Retinal pigment epithelial cell (primary cell): ENCODE data around the gene KLHL3.

Experiments
- DNase-seq: peaks from one replicate; pipeline ENCODE4 v3.0.0-alpha.2; 2010; ENCODE audit warnings: low read depth
- H3K4me3 ChIP-seq: 2 replicates; pipeline ENCODE4 v1.5.1; 2011; ENCODE audit warnings: mild to moderate bottlenecking, low read length, control low read depth, moderate library complexity
- CTCF ChIP-seq: conservative IDR thresholded peaks from 2 replicates; pipeline ENCODE4 v1.5.1; 2011; ENCODE audit warnings: low read depth, low read length, control low read depth, inconsistent platforms

Gene KLHL3

DNA sequence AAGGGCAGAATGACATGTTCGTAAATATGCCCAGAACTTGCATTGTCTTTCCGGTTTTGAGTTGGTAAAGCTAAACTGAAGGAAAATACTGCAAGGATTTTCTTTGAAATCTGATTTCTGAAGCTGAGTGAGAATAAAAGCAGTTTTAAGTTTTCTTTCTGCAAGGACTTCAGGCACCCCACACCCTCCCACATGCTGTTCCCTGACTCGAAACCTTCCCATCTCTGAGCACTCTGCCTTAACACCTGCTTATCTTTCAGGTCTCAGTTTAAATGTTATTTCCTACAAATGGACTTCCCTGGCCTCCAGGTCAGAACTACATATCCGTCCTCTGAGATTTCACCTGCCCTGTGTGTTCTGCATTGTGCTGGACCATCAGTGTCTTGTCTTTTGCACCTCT is 93.8 kb downstream of the KLHL3 start:
- no peak for TF ChIP-seq CTCF
- DNase-seq, result no peak
- H3K4me3 ChIP-seq, result no peak overlapping the region

DNA sequence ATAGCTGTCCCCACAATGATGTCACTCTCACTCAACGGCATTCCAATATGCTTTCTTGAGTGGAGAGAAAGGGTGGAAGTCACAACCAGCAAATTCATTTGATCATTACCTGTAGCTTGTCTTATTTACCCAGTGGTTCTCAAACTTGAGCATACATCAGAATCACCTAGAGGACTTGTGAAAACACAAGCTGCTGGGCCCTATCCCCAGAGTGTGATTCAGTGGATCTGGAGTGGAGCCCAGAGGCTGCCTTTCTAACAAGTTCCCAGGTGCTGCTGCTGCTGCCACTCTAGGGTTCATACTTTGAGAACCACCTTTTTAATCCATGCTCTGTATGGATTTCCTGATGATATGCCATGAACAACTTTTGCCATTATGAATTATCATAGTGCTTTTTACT is 94.7 kb downstream of the KLHL3 start:
- TF ChIP-seq CTCF, result no peak
- H3K4me3 ChIP-seq, result no peak overlapping the region
- no peak for DNase-seq

- no peak for TF ChIP-seq CTCF
- no peak for DNase-seq
- no peak overlapping the region for H3K4me3 ChIP-seq
Observed at GRCh38 chr5:137639645-137640044, 96.2 kb downstream of the KLHL3 start.

DNA sequence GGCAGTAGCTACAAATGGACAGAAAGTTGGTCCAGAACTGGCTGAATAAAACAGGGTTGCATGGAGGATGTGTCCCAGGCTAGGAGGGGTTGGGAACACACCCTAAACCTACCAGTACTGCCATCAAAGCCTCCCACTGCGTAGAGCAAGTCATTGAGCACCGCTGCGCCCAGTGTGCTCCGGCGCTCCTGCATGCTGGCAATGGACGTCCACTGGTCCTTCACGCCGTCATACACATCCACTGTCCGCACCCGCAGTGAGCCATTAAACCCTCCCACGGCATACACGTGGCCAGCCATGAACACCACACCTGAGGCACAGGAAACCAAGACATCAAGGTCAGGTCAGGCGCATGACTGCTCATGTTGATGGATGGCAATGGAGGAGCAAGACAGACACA is 97.0 kb downstream of the KLHL3 start:
- no peak overlapping the region for H3K4me3 ChIP-seq
- DNase-seq, result no peak
- no peak for TF ChIP-seq CTCF

DNA sequence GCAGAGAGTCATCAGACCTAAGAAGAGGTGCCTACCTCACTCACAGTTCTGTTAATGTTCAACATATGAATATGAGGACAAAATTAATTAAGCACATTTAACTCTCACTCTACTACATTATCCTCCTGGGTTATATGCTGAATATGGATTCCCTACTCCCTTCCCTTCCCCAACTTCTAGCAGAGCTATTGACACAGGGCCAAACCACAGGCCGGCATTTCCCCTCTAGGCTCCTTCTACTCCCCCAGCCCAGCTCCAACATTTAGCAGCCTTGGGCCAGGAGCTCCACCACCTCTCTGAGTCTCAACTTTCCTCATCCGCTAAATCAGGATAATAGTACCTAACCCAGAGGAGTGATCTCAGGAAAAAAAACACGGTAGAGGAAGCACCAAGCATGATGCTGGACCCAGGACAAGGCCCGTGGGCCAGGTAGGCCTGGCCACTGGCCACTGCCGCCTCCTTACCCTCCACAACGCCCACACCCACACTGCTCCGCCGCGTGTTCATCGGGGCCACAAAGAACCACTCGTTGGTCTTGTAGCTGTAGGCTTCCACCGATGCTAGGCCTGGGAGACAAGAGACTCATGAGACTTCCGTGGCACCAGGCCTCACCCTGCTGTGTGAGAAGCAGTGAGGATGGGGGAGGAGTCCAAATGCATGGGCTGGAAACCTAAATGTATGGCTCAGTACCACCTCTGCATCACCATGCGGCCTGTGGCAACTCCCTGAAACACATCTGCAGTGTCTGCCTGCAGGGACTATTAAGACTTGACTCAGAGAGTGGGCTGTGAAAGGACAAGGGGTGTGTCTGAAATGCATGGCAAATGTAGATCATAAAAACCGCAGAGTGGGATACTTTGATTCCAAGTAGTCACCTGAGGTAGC is 98.8 kb downstream of the KLHL3 start:
- no peak overlapping the region for H3K4me3 ChIP-seq
- TF ChIP-seq CTCF, result no peak
- no peak for DNase-seq

GRCh38 chr5:137636099-137636498 is 99.8 kb downstream of the KLHL3 start:
- no peak for TF ChIP-seq CTCF
- DNase-seq, result no peak
- no peak overlapping the region for H3K4me3 ChIP-seq

- DNase-seq, result no peak
- no peak for TF ChIP-seq CTCF
- H3K4me3 ChIP-seq, result no peak overlapping the region
Observed at GRCh38 chr5:137635521-137635921, 100.4 kb downstream of the KLHL3 start.
